ENCODE data around the gene AFDN.
A peak's percentile ranks its signal among the peaks of the same experiment; 100 is the strongest.

The AFDN gene

DNA sequence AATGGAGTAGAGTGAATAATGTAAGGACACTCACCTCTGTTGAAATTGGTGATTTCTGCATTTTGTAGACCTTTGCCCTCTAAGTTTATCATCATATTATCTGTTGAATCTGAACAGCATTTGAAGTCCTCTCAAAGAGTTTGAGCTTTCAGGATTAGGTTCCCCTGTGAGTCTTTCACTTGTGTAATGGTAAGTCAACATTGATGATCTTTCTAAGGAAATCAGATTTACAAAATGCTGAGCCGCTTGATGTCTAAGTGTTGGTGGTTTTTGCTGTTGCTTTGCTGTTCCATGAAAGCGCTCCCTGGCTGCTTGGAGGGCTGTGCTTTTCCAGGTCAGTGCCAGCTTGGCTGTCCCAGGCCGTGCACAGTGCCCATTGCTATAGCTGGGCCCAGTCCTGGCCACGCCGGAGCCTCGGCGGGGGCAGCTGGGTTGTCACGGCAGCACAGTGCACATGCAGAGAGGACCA, 136.9 kb downstream of the AFDN start:
- TF ChIP-seq, protein P1, sequence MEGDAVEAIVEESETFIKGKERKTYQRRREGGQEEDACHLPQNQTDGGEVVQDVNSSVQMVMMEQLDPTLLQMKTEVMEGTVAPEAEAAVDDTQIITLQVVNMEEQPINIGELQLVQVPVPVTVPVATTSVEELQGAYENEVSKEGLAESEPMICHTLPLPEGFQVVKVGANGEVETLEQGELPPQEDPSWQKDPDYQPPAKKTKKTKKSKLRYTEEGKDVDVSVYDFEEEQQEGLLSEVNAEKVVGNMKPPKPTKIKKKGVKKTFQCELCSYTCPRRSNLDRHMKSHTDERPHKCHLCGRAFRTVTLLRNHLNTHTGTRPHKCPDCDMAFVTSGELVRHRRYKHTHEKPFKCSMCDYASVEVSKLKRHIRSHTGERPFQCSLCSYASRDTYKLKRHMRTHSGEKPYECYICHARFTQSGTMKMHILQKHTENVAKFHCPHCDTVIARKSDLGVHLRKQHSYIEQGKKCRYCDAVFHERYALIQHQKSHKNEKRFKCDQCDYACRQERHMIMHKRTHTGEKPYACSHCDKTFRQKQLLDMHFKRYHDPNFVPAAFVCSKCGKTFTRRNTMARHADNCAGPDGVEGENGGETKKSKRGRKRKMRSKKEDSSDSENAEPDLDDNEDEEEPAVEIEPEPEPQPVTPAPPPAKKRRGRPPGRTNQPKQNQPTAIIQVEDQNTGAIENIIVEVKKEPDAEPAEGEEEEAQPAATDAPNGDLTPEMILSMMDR (IDR thresholded peaks at IDR 0.05; ENCODE audit: control insufficient read depth, extremely low read depth, insufficient read depth) = no peak

DNA sequence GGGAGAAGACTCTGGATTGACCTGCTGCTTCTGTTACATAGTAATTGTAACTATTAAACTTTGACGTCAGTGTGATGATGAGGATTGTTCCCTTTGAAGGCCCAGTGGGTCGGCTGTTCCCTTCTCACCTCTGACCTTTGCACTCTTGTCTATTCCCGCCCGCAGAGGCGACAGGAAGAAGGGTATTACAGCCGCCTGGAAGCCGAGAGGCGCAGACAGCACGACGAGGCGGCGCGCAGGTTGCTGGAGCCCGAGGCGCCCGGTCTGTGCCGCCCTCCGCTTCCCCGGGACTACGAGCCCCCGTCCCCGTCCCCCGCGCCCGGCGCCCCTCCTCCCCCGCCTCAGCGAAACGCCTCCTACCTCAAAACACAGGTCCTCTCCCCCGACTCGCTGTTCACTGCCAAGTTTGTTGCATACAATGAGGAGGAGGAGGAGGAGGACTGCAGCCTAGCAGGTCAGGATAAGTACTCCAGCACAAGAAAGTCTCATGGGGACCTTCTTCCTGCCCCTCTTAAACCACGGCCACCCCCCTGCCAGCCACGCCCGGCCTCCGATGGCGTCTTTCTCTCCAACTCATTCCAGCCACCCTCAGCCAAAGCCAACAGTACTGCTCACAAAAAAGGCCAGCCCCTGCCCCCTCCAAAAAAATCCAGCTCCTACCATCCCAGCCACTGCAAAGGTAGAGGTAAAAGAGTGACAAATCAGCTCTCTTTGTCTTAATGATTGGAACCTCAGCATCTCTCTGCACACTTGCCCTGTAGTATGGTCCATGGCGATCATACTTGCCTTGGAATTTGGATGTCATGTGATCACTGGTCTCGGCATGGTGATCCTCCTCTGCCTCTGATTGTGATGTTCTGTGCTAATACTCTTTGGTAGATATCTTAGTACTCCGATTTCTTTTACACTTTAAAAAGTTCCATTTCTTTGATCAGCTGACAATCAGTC, 139.2 kb downstream of the AFDN start:
- TF ChIP-seq, protein P1 (IDR thresholded peaks at IDR 0.05; ENCODE audit: control insufficient read depth, extremely low read depth, insufficient read depth) = no peak
- DNase-seq (ENCODE audit: low read depth) = no peak
- H3K4me3 ChIP-seq (ENCODE audit: low read depth, low read length) = no peak overlapping the region

More for the DNA sequence above, 136.9 kb downstream of the AFDN start:
- DNase-seq (ENCODE audit: low read depth) = no peak
- H3K4me3 ChIP-seq (ENCODE audit: low read depth, low read length) = no peak overlapping the region

DNA sequence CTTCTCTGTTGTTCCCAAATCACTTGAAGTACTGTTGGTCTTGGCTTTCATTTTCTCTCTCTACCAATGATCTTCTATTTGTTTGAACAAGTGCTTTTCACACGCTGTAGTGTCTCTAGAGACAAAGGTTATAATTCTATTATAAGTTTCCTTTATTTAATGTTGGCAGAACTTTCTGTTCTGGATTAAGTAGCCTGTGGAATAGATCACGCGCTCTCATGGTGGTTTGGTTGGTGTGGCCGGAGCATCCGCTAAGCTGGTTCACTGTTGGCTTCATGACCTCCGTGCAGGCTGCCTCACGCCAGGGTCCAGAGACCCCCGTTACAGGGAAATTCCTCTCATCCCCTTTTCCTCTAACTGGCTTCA, 139.8 kb downstream of the AFDN start:
- no peak overlapping the region for H3K4me3 ChIP-seq (ENCODE audit: low read depth, low read length)
- TF ChIP-seq, protein P1 (IDR thresholded peaks at IDR 0.05; ENCODE audit: control insufficient read depth, extremely low read depth, insufficient read depth) = no peak
- DNase-seq (ENCODE audit: low read depth) = no peak

DNA sequence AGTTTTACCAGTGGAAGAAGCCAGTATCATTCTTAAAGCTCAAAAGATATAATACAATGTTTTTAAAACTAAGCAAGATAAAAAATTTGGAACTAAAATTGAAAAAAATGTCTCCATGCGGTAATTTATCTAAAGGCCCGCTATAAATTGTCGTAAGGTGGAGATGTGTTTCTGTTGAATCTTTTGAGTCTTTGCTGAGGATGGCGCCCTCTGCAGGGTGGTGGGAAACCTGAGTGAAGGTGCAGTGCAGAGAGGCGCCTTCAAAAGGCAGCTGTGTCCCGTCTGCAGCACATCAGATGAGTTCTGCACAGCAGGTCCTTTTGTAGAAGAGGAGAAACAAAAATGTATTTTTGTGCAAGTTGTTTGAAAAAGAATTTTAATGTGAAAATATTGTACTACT, 141.4 kb downstream of the AFDN start:
- DNase-seq (ENCODE audit: low read depth) = no peak
- TF ChIP-seq, protein P1 (IDR thresholded peaks at IDR 0.05; ENCODE audit: control insufficient read depth, extremely low read depth, insufficient read depth) = 0 out of 2 replicates have a peak, but pooled peaks have one; percentile 14
- H3K4me3 ChIP-seq (ENCODE audit: low read depth, low read length) = no peak overlapping the region

DNA sequence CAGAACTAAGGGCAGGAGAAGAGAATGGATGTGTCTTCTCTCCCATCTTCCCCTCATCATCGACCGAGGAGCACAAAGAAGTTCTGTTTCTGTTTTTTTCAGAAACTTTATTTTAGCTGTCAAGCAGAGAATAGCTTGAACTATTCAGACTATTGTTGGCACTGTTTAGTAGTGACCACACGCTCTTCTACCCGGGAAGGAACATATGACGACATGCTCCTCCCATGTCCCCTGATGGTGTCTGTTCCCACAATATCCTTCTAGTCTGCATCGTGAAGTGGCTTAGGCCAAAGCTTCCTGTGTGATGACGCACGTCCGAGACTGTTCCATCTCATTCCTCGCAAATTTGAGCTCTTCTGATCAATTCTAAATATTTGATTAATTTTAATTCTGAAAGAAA, 143.5 kb downstream of the AFDN start:
- H3K4me3 ChIP-seq (ENCODE audit: low read depth, low read length) = no peak overlapping the region
- TF ChIP-seq, protein P1 (IDR thresholded peaks at IDR 0.05; ENCODE audit: control insufficient read depth, extremely low read depth, insufficient read depth) = no peak
- DNase-seq (ENCODE audit: low read depth) = no peak

DNA sequence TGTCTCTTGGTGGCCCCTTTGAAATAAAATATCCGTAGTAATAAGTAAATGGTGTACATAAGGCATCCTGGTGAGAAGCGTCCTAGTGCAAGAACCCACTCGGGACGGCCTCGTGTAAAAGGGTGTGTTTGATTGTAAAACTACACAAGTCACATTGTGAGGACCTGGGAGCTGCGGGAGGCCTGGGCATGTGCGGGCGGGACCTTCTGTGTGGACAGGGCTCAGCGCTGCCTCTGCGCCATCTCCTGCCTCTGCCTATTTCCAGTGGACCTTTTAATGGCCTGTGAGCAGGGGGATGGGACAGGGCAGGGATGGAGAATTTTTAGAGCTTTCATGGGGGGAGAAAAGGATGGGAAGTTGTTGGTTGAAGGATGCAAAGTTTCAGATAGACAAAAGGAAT, 145.5 kb downstream of the AFDN start:
- DNase-seq (ENCODE audit: low read depth) = no peak
- H3K4me3 ChIP-seq (ENCODE audit: low read depth, low read length) = no peak overlapping the region
- TF ChIP-seq, protein P1 (IDR thresholded peaks at IDR 0.05; ENCODE audit: control insufficient read depth, extremely low read depth, insufficient read depth) = no peak
